A549 treated with DMSO at 1 μM for 4 hours (cell line): ENCODE results near the gene VAMP3. TPM values are rescaled to one million over a fixed set of nuclear protein-coding genes. Genes with fewer than 3 reads are reported as not detected.

Experiments used
- total RNA-seq: library from RNA; stranded (reverse); fragments of 200-300 nt; extraction: Qiagen RNA extraction; gene quantifications from 5 replicates; pipeline ENCODE4 v1.2.3, GENCODE V29; 2022; ENCODE audit warnings: low read depth

Gene VAMP3, protein sequence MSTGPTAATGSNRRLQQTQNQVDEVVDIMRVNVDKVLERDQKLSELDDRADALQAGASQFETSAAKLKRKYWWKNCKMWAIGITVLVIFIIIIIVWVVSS
- 63.1 to 79.1 TPM (median 72.2 TPM) in 5 replicates for total RNA-seq

DNA sequence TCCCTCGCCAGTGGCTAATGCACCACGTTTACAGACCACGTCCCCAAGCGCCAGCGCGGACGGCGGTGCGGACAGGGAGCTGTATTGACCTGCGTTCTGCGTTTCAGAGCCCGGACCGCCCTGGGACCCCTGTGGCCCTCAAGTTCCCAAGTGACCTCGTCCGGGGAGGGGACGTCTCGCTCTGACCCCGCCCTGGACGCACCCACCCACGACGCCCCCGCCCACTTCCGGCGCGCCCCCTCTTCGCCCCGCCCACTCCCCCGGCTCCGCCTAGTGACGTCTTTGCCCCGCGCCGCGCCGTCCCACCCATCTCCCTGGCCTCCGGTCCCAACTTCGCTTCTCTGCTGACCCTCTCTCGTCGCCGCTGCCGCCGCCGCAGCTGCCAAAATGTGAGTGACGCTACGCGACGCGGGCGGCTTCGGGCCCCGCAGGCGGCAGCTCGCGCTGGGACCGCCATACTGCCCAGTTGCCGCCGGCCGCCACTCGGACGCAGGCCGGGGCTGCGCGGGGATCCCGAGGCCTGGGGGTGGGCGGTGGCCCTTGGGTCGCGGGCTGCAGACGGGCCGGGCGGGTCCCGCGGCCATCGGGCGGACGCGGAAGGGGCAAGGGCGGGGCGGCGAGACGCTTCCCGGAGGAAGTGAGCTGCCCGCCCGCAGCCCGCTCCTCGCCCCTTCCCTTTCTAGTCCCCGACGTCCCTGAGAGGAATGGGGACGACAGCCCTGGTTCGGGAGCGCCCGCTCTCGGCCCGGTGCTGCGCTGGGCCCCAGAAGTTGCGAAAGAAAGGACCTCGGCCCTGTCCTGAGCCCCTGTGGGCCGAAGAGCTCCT lies at the start of gene VAMP3:
TSS of gene VAMP3 (plus strand) at position 300 of the 826 bp plus-strand sequence. CDS start at position 388, 88 bp downstream.

DNA sequence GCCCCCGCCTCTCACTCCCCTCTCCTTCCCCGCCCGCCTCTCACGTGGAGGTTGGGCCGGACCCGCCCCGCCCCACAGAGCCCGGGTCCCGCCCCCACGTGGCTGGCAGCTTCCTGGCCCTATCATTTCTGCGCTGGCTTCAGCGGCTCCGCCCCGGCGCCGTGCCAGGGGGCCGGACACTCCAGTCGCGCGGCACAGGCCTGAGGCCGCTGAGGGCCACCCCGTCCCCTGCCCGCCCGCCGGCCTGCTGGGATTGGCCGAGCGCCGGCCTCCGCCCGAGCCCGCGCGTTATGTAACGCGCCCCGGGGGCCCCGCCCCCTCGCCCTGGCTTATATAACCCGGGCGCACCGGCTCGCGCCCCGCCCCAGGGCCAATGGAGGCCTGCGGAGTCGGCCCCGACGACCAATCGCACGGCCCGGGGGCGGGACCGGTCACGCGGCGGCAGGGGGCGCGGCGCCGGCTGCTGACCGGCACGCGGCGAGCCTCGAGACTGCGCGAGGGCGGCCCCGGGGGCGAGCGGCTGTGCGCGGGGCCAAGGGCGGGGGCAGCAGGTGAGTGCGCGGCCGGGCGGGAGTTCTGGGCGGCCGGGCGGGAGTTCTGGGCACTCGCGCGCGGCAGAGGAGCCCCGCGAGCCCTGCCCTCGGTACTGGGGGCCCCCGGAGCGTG lies 12.9 kb downstream of the VAMP3 start, which contains the start of gene PER3:
TSS of gene PER3 (plus strand) at position 466 of the 666 bp plus-strand sequence. CDS start 587 bp downstream, outside the sequence.

Other genes with a start within 250 kb of the VAMP3 start
- gene PER3, start 13.0 kb downstream of the VAMP3 start, total RNA-seq, result 0.72 to 1.3 TPM (median 0.92 TPM) in 5 replicates
- 0.73 TPM in 1 of 5 replicates, not detected in the others for gene UTS2, start 81.8 kb downstream of the VAMP3 start, total RNA-seq
- 2.7 to 4.6 TPM (median 3.8 TPM) in 5 replicates for gene TNFRSF9, start 169.5 kb downstream of the VAMP3 start, total RNA-seq
- gene PARK7, start 190.4 kb downstream of the VAMP3 start, total RNA-seq, result 330 to 364 TPM (median 337 TPM) in 5 replicates